Testis (tissue), 3 donors: ENCODE results near the gene DNHD1. TPM values are rescaled to one million over a fixed set of nuclear protein-coding genes. Genes with fewer than 3 reads are reported as not detected.
A peak's percentile ranks its signal among the peaks of the same experiment; 100 is the strongest.

Source experiments
- DNase-seq: peaks from one replicate; pipeline ENCODE4 v3.0.0-alpha.2; 2019
- H3K27ac ChIP-seq, 2 donors: fragments of 200-600 bp; sonication (generic); one replicate each; pipeline ENCODE4 v1.5.1; 2019
- H3K27me3 ChIP-seq: fragments of 200-600 bp; sonication (generic); one replicate; pipeline ENCODE4 v1.5.1; 2019
- H3K36me3 ChIP-seq: fragments of 200-600 bp; sonication (generic); one replicate; pipeline ENCODE4 v1.5.1; 2017; ENCODE audit warnings: low read depth; ENCODE audit errors: missing control alignments
- H3K4me1 ChIP-seq: fragments of 200-600 bp; sonication (generic); one replicate; pipeline ENCODE4 v1.5.1; 2019
- H3K4me3 ChIP-seq, 2 donors: fragments of 200-600 bp; sonication (generic); one replicate each; pipeline ENCODE4 v1.5.1; 2017 to 2019
- H3K9me3 ChIP-seq: fragments of 200-600 bp; sonication (generic); one replicate; pipeline ENCODE4 v1.5.1; 2017
- CTCF ChIP-seq, 3 experiments: fragments of 450-650 bp in 2 of 3; fragments of 200-600 bp in 1 of 3; sonication (generic) in 1 of 3; IDR thresholded peaks; one replicate each; pipeline ENCODE4 v1.5.1; 2016 to 2019; ENCODE audit warnings: antibody characterized with exemption in 3 of 3, mild to moderate bottlenecking in 2 of 3, moderate library complexity in 1 of 3
- POLR2A ChIP-seq: fragments of 450-650 bp; IDR thresholded peaks from one replicate; pipeline ENCODE4 v1.6.1; 2017; ENCODE audit warnings: antibody characterized with exemption, mild to moderate bottlenecking, moderate library complexity
- WGBS, 2 donors: methylation state at CpG; one replicate each; pipeline ENCODE4 v1.1.5; 2018; 5-methylcytosine and 5-hydroxymethylcytosine counted together
- intact Hi-C: fragments of 100-400 bp; cut with DNase I; formaldehyde crosslinking; loops from one replicate; pipeline ENCODE4 v1.15.1; 2023; ENCODE audit warnings: low total_unique reads
- polyA plus RNA-seq: library from polyadenylated mRNA; stranded (reverse); fragments of 350-450 nt; fragmentation: Illumina TruSeq; extraction: RNeasy Lipid Tissue Mini Kit (QIAGEN cat#74804); gene quantifications from one replicate; pipeline ENCODE4 v1.2.3, GENCODE V29; 2014; ENCODE audit warnings: low read depth, low replicate concordance; ENCODE audit not compliant: insufficient read depth
- total RNA-seq, 2 donors: library from RNA; depleted of rRNA; stranded (reverse); fragments of >200 nt; gene quantifications; one replicate each; pipeline ENCODE4 v1.2.3, GENCODE V29; 2016

DNHD1 gene
- total and polyA plus RNA-seq, 3 donors from 2014 or later, result 66.3 to 103 (median 83.2) TPM

- Histone ChIP-seq H3K27me3 (no peaks in the 10 kb centered on the region), H3K9me3 (no peaks in the 10 kb centered on the region), H3K36me3 (no peaks in the 10 kb centered on the region), H3K4me1 (no peaks in the 10 kb centered on the region), H3K4me3 (no peak overlapping the region), H3K27ac (no peak overlapping the region)
- no peak for DNase-seq
- TF ChIP-seq POLR2A, result no peak
- no peak for TF ChIP-seq CTCF (IDR thresholded peaks at IDR 0.05)
- 91% methylated on average over 6 of the region's 6 CpGs for WGBS, 2 donors
- intact Hi-C loops, result no loop called here
Measured at GRCh38 chr11:6488342-6488741, 8.7 kb upstream of the DNHD1 start.

- Histone ChIP-seq H3K4me1 (no peaks in the 10 kb centered on the region), H3K27me3 (no peaks in the 10 kb centered on the region), H3K36me3 (no peaks in the 10 kb centered on the region), H3K4me3 (no peak overlapping the region), H3K27ac (no peak overlapping the region), H3K9me3 (no peaks in the 10 kb centered on the region)
- TF ChIP-seq POLR2A (no peak), CTCF (IDR thresholded peaks at IDR 0.05) (no peak)
- intact Hi-C loops, result no loop called here
- DNase-seq, result no peak
- WGBS, 2 donors, result 92 to 100% methylated on average over 3 of the region's 3 CpGs
Measured at GRCh38 chr11:6488821-6489220, 8.3 kb upstream of the DNHD1 start.

- Histone ChIP-seq H3K27me3 (no peaks in the 10 kb centered on the region), H3K9me3 (no peaks in the 10 kb centered on the region), H3K4me3 (no peak overlapping the region), H3K36me3 (no peaks in the 10 kb centered on the region), H3K27ac (no peak overlapping the region), H3K4me1 (no peaks in the 10 kb centered on the region)
- intact Hi-C loops, result no loop called here
- no peak for DNase-seq
- TF ChIP-seq CTCF (IDR thresholded peaks at IDR 0.05) (no peak), POLR2A (no peak)
- 92 to 94% methylated on average over 4 of the region's 4 CpGs for WGBS, 2 donors
Measured at GRCh38 chr11:6489306-6489705, 7.8 kb upstream of the DNHD1 start.

- no peak for DNase-seq
- Histone ChIP-seq H3K4me1 (peaks cover 5% of the 10 kb centered on the region), H3K4me3 (peak overlapping the region in 1 of 2 donors; percentile 34), H3K9me3 (no peaks in the 10 kb centered on the region), H3K27me3 (no peaks in the 10 kb centered on the region), H3K27ac (no peak overlapping the region), H3K36me3 (no peaks in the 10 kb centered on the region)
- TF ChIP-seq POLR2A, result no peak
- no peak for TF ChIP-seq CTCF (IDR thresholded peaks at IDR 0.05)
- intact Hi-C loops, result no loop called here
- WGBS, 2 donors, result 57 to 77% methylated on average over 2 to 7 of the region's 7 CpGs
Measured at GRCh38 chr11:6498121-6498520, 1.0 kb downstream of the DNHD1 start.

GRCh38 chr11:6498544-6498943 lies 1.5 kb downstream of the DNHD1 start:
- H3K9me3 ChIP-seq, result no peaks in the 10 kb centered on the region
- no peak for DNase-seq
- H3K27ac ChIP-seq, result no peak overlapping the region
- no peaks in the 10 kb centered on the region for H3K36me3 ChIP-seq
- intact Hi-C loops, result no loop called here
- H3K4me1 ChIP-seq, result peaks cover 5% of the 10 kb centered on the region
- no peak overlapping the region for H3K4me3 ChIP-seq
- TF ChIP-seq POLR2A (no peak), CTCF (IDR thresholded peaks at IDR 0.05) (no peak)
- H3K27me3 ChIP-seq, result no peaks in the 10 kb centered on the region
- WGBS, 2 donors, result 93 to 96% methylated on average over 5 of the region's 5 CpGs
